ENCODE results near the gene OR4Q3. TPM values are rescaled to one million over a fixed set of nuclear protein-coding genes. Genes with fewer than 3 reads are reported as not detected.
"Not testable (repeated sequence)": the region's sequence is repeated elsewhere in the genome, so short reads cannot be mapped to it uniquely, and the experiment has no call there.

The OR4Q3 gene
- total RNA-seq (not detected), polyA plus RNA-seq (ENCODE audit: insufficient read length in 2 of 2) (not detected)
- long read RNA-seq, donor 1, result 0 reads
- long read RNA-seq, donor 2, partial matches to known transcripts, result 0 of 1 reads
- long read RNA-seq, donor 2, other reads (novel, unspliced or antisense), result 0 of 1 reads
- long read RNA-seq, donor 3, result 0 reads
- long read RNA-seq, donor 4, result 0 reads

DNA sequence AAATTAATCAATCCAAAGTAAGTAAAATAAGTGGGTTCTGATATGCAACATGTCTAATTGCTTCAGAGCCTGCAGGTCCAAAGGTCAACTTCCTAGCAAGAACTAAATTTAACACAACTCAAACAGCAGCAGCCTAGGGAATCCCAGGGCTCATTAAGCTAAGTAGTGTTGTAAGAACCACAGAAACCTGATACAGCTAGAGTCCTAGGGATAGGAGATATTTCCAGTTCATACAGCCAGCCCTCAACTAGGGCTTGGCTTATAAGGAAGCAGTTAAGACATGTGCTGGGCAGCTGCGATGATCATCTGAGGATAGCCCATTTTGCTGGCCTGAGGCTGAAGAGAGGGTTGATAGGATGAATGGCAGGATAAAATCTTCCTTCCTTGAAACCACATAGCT, at the start of gene OR4Q3:
OR4Q3 (plus strand) TSS at position 316 of the 400 bp plus-strand sequence.
- H3K9me3 ChIP-seq (ENCODE audit: control insufficient read depth, insufficient read depth, low read length), result peaks cover 6% of the 10 kb centered on the region
- no peak within 1 kb of the TSS for H3K27ac ChIP-seq (ENCODE audit: low read depth, low read length)
- no peak for DNase-seq (ENCODE audit: low read depth in 4 of 6, low spot score in 6 of 6)
- H3K36me3 ChIP-seq (ENCODE audit: control insufficient read depth, insufficient read depth, low read length), result no peaks in the 10 kb centered on the region
- no peaks in the 10 kb centered on the region for H3K27me3 ChIP-seq (ENCODE audit: control insufficient read depth, insufficient read depth, low read length)
- WGBS (ENCODE audit: insufficient coverage), result 83% methylated on average over 1 of the region's 1 CpG
- H3K4me3 ChIP-seq (ENCODE audit: low read depth, low read length), result no peak within 1 kb of the TSS
- H3K4me1 ChIP-seq (ENCODE audit: control insufficient read depth, insufficient read depth, low read length), result no peaks in the 10 kb centered on the region

DNA sequence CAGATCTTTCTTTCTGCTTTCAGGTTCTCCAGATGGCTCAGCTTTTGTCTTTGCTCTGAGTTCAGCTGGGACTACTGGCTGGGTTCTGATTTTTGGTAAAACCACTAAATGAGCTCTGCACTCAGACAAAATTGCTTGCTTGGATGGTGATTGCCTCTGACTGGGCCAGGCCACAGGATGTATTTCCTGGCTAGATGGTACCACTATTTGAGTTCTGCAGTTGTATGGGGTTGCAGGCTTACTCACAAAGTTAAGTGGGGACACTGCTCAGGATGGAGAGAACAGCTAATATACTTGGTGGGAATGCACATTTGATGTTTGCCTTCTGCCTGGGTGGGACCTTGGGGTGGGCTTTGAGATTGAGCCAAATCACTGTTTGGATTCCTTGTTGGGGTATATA, 14.0 kb upstream of the OR4Q3 start:
- no peak overlapping the region for H3K4me3 ChIP-seq (ENCODE audit: low read depth, low read length)
- no peaks in the 10 kb centered on the region for H3K36me3 ChIP-seq (ENCODE audit: control insufficient read depth, insufficient read depth, low read length)
- H3K27ac ChIP-seq (ENCODE audit: low read depth, low read length), result no peak overlapping the region
- DNase-seq (ENCODE audit: low read depth in 4 of 6, low spot score in 6 of 6), result no peak
- H3K27me3 ChIP-seq (ENCODE audit: control insufficient read depth, insufficient read depth, low read length), result no peaks in the 10 kb centered on the region
- no peaks in the 10 kb centered on the region for H3K4me1 ChIP-seq (ENCODE audit: control insufficient read depth, insufficient read depth, low read length)
- peaks cover 9% of the 10 kb centered on the region for H3K9me3 ChIP-seq (ENCODE audit: control insufficient read depth, insufficient read depth, low read length)

DNA sequence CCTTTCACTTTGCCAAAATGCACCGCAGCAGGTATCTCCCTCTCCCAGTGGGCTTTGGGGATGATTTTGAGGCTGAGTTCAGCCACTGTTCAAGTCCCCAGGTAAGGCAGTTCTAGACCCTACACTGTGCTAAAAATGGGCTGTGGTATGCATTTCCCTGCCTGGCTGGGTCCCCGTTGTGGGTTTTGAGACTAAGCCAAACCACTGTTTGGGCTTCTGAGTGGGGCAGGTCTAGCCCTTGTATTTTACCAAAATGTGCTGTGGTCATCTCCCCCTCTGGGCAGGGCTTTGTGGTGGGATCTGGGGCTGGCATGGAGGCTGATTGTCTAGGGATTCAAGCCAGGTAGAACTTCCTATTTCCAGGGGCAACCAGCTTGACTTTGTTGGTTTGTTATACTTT, 13.6 kb upstream of the OR4Q3 start:
- Histone ChIP-seq H3K4me3 (ENCODE audit: low read depth, low read length) (no peak overlapping the region), H3K36me3 (ENCODE audit: control insufficient read depth, insufficient read depth, low read length) (no peaks in the 10 kb centered on the region), H3K27me3 (ENCODE audit: control insufficient read depth, insufficient read depth, low read length) (no peaks in the 10 kb centered on the region), H3K4me1 (ENCODE audit: control insufficient read depth, insufficient read depth, low read length) (no peaks in the 10 kb centered on the region), H3K9me3 (ENCODE audit: control insufficient read depth, insufficient read depth, low read length) (peaks cover 9% of the 10 kb centered on the region), H3K27ac (ENCODE audit: low read depth, low read length) (no peak overlapping the region)
- no peak for DNase-seq (ENCODE audit: low read depth in 4 of 6, low spot score in 6 of 6)
- WGBS (ENCODE audit: insufficient coverage), result no CpG with 5 or more reads among the region's 2 CpGs

DNA sequence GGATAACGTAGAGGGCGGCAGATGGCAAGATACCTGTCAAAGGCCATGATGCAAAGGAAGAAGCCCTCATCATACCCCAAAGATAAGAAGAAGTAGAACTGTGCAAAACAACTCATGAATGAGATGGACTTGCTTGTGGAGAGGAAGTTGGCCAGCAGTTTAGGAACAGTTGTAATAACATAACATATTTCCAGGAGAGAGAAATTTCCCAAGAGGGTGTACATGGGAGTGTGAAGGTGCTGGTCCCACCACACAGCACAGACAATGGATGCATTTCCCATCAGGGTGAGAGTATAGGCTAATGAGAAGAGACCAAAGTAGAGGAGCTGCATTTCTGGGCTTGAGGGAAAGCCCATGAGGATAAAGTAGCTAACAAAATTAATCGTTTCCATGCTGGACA, 9.5 kb upstream of the OR4Q3 start:
- not testable (repeated sequence) for H3K27ac ChIP-seq (ENCODE audit: low read depth, low read length); H3K27me3 ChIP-seq (ENCODE audit: control insufficient read depth, insufficient read depth, low read length)
- 67% methylated on average over 1 of the region's 3 CpGs for WGBS (ENCODE audit: insufficient coverage)

DNA sequence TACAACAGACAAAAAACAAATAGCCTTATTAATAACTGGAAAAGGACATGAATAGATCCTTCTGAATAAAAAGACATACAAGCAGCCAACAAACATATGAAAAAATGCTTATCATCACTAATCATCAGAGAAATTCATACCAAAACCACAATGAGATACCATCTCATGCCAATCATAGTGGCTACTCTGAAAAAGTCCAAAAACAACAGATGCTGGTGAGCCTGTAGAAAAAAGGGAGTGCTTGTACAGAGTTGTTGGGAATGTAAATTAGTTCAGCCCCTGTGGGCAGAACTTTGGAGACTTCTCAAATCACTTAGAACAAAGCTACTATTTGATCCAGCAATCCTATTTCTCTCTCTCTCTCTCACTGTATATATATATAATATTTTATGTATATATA, 8.9 kb downstream of the OR4Q3 start:
- not testable (repeated sequence) for H3K27me3 ChIP-seq (ENCODE audit: control insufficient read depth, insufficient read depth, low read length); H3K36me3 ChIP-seq (ENCODE audit: control insufficient read depth, insufficient read depth, low read length); DNase-seq (ENCODE audit: low read depth in 4 of 6, low spot score in 6 of 6); H3K4me3 ChIP-seq (ENCODE audit: low read depth, low read length); H3K27ac ChIP-seq (ENCODE audit: low read depth, low read length); H3K4me1 ChIP-seq (ENCODE audit: control insufficient read depth, insufficient read depth, low read length)
- H3K9me3 ChIP-seq (ENCODE audit: control insufficient read depth, insufficient read depth, low read length), result peaks cover 19% of the 10 kb centered on the region

More for the DNA sequence above, 9.5 kb upstream of the OR4Q3 start:
- H3K36me3 ChIP-seq (ENCODE audit: control insufficient read depth, insufficient read depth, low read length); DNase-seq (ENCODE audit: low read depth in 4 of 6, low spot score in 6 of 6); H3K4me3 ChIP-seq (ENCODE audit: low read depth, low read length); H3K4me1 ChIP-seq (ENCODE audit: control insufficient read depth, insufficient read depth, low read length): not testable (repeated sequence)
- peaks cover 17% of the 10 kb centered on the region for H3K9me3 ChIP-seq (ENCODE audit: control insufficient read depth, insufficient read depth, low read length)

DNA sequence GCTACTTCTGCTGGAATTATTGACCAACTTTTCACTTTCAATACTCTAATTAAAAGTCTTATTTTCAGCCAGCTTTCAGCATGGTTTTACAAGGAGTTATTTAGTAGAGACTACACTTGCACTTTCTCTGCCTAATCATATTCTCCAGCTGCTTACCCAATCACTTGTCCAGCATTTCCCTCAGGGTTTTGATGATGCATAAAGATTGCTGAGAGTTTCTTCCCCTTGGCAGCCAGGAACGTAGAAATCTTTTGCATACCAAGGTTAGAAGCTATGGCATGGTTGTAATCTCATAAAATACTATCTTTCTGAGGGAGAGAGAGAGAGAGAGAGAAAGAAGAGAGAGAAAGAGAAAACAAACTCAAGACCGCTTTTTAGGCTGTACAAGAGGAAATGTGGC, 10.8 kb downstream of the OR4Q3 start:
- DNase-seq (ENCODE audit: low read depth in 4 of 6, low spot score in 6 of 6), result no peak
- WGBS (ENCODE audit: insufficient coverage), result no CpG with 5 or more reads among the region's 2 CpGs
- Histone ChIP-seq H3K27me3 (ENCODE audit: control insufficient read depth, insufficient read depth, low read length) (no peaks in the 10 kb centered on the region), H3K4me1 (ENCODE audit: control insufficient read depth, insufficient read depth, low read length) (no peaks in the 10 kb centered on the region), H3K9me3 (ENCODE audit: control insufficient read depth, insufficient read depth, low read length) (peaks cover 19% of the 10 kb centered on the region), H3K27ac (ENCODE audit: low read depth, low read length) (no peak overlapping the region), H3K36me3 (ENCODE audit: control insufficient read depth, insufficient read depth, low read length) (no peaks in the 10 kb centered on the region), H3K4me3 (ENCODE audit: low read depth, low read length) (no peak overlapping the region)

DNA sequence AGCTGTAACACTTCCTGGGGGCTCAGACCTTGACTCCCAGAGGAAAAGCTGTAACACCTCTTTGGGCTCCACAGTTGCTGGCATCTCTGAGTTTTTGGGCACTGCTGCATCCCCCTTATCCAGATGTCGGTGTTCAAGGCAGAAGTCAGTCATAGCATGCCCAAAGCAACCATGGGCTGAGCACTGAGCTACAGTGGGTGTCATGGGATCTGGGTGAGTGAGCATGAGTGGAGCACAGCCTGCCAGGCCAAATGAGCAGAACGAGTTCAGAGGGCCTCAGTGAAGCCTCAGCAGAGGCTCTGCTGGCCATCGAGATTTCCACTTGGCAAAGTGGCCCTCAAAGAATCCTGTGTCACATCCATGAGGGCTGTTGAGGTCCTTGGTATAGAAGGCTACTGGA, 28.1 kb downstream of the OR4Q3 start:
- DNase-seq (ENCODE audit: low read depth in 4 of 6, low spot score in 6 of 6); H3K36me3 ChIP-seq (ENCODE audit: control insufficient read depth, insufficient read depth, low read length); H3K4me1 ChIP-seq (ENCODE audit: control insufficient read depth, insufficient read depth, low read length); H3K4me3 ChIP-seq (ENCODE audit: low read depth, low read length); H3K27me3 ChIP-seq (ENCODE audit: control insufficient read depth, insufficient read depth, low read length); H3K27ac ChIP-seq (ENCODE audit: low read depth, low read length): not testable (repeated sequence)
- WGBS (ENCODE audit: insufficient coverage), result 44% methylated on average over 3 of the region's 3 CpGs
- peaks cover 19% of the 10 kb centered on the region for H3K9me3 ChIP-seq (ENCODE audit: control insufficient read depth, insufficient read depth, low read length)

DNA sequence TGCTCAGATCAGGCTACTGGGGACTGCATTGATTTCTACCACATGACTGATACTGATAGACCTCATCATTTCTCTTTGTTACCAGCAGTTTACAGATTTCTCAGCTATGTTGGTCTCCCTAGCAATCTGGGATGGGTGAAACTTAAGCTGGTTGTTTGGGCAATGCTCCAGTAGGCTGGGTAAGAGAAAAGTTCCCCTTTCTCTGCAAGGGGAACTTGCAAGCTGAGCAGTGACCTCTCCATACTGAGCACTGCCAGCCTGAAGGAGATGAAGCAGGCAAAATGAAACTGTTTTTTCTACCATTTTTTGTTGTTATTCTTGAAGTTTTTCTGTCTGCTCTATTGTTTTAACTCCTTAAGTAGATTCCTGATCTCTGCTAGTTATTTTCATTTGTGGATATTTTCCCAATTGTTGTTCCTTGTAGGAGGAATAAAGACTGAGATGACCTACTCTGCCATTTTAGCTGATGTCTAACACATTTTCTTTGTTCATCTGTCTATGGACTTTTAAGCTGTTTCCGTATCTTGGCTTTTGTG, 28.6 kb downstream of the OR4Q3 start:
- Histone ChIP-seq H3K4me3 (ENCODE audit: low read depth, low read length) (no peak overlapping the region), H3K27me3 (ENCODE audit: control insufficient read depth, insufficient read depth, low read length) (no peaks in the 10 kb centered on the region), H3K27ac (ENCODE audit: low read depth, low read length) (no peak overlapping the region), H3K36me3 (ENCODE audit: control insufficient read depth, insufficient read depth, low read length) (no peaks in the 10 kb centered on the region), H3K4me1 (ENCODE audit: control insufficient read depth, insufficient read depth, low read length) (no peaks in the 10 kb centered on the region), H3K9me3 (ENCODE audit: control insufficient read depth, insufficient read depth, low read length) (peaks cover 19% of the 10 kb centered on the region)
- no CpG with 5 or more reads among the region's 1 CpG for WGBS (ENCODE audit: insufficient coverage)
- no peak for DNase-seq (ENCODE audit: low read depth in 4 of 6, low spot score in 6 of 6)

DNA sequence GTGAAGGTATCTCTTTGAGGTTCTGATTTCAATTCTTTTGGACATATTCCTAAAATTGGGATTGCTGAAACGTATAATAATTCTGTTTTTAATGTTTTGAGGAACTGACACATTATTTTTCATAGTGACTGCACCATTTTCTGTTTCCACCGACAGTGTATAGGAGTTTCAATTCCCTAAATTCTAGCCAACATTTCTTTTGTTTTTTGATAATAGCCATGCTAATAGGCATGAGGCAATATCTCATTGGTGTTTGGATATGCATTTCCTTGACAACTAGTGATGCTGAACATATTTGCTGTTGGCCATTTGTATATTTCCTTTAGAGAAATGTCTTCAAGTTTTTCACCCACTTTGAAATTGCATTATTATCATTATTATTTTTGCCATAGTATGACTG, 29.1 kb downstream of the OR4Q3 start:
- H3K27me3 ChIP-seq (ENCODE audit: control insufficient read depth, insufficient read depth, low read length); H3K4me3 ChIP-seq (ENCODE audit: low read depth, low read length); H3K27ac ChIP-seq (ENCODE audit: low read depth, low read length); H3K4me1 ChIP-seq (ENCODE audit: control insufficient read depth, insufficient read depth, low read length); H3K36me3 ChIP-seq (ENCODE audit: control insufficient read depth, insufficient read depth, low read length); DNase-seq (ENCODE audit: low read depth in 4 of 6, low spot score in 6 of 6): not testable (repeated sequence)
- peaks cover 19% of the 10 kb centered on the region for H3K9me3 ChIP-seq (ENCODE audit: control insufficient read depth, insufficient read depth, low read length)
- no CpG with 5 or more reads among the region's 2 CpGs for WGBS (ENCODE audit: insufficient coverage)

DNA sequence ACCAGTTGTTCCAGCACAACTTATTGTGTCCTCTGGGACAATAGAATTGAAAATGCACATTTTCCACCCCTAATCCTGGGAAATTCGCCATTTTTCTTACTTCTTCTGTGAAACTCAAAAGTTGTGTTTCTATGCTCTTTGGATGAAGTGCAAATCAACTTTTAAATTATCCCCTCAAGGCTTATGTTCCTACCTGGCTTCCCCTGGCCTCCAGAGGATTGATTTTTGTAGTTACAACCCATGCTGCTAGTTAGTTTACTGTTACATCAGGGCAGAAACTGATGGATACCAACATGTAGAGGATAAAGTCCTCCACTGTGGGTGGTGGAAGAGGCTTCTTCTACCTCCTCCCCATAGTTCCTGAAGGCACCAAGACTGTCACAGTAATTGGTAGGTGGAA, 29.8 kb downstream of the OR4Q3 start, which contains the start of gene OR4M1:
OR4M1 (plus strand) TSS at position 301 of the 400 bp plus-strand sequence. CDS start 6,819 bp downstream, outside the sequence.
- not testable (repeated sequence) for H3K4me3 ChIP-seq (ENCODE audit: low read depth, low read length); DNase-seq (ENCODE audit: low read depth in 4 of 6, low spot score in 6 of 6); H3K27me3 ChIP-seq (ENCODE audit: control insufficient read depth, insufficient read depth, low read length); H3K27ac ChIP-seq (ENCODE audit: low read depth, low read length); H3K4me1 ChIP-seq (ENCODE audit: control insufficient read depth, insufficient read depth, low read length); H3K36me3 ChIP-seq (ENCODE audit: control insufficient read depth, insufficient read depth, low read length)
- whole genome bisulfite sequencing (ENCODE audit: insufficient coverage), result no CpG with 5 or more reads among the region's 1 CpG
- H3K9me3 ChIP-seq (ENCODE audit: control insufficient read depth, insufficient read depth, low read length), result peaks cover 21% of the 10 kb centered on the region
